Sigmoid colon (tissue), 4 donors: ENCODE data around the gene GSX1.

Experiments
- EP300 ChIP-seq, 4 donors: sonication (generic); formaldehyde crosslinking; IDR thresholded peaks; one replicate each; pipeline ENCODE4 v1.6.1; 2017; ENCODE audit warnings: antibody characterized with exemption in 4 of 4
- TF ChIP-seq, protein P1 (sequence below), 4 experiments: fragments of 450-650 bp in 3 of 4; fragments of 200-600 bp in 1 of 4; IDR thresholded peaks; one replicate each; pipeline ENCODE4 v1.5.1; 2016 to 2019; ENCODE audit warnings: antibody characterized with exemption in 4 of 4, mild to moderate bottlenecking in 3 of 4, moderate library complexity in 2 of 4

DNA sequence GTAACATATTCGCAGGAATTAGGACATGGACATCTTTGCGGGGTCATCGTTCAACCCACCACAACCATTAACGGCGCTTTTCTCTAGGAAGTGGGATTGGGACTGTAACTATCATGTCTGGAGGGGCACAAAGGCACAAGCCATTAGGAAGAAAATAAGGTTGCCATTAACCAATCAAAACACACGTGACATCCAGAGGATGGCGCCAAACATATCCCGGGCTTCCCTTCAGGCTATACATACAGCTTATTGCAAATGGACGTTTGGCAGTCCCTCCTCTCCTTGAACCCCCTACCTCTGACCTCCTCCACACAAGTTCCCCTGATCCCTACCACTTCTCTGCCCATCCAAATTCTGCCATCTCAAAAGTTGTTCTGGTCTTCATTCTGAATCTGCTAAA is 26.6 kb upstream of the GSX1 start:
- TF ChIP-seq, protein P1, sequence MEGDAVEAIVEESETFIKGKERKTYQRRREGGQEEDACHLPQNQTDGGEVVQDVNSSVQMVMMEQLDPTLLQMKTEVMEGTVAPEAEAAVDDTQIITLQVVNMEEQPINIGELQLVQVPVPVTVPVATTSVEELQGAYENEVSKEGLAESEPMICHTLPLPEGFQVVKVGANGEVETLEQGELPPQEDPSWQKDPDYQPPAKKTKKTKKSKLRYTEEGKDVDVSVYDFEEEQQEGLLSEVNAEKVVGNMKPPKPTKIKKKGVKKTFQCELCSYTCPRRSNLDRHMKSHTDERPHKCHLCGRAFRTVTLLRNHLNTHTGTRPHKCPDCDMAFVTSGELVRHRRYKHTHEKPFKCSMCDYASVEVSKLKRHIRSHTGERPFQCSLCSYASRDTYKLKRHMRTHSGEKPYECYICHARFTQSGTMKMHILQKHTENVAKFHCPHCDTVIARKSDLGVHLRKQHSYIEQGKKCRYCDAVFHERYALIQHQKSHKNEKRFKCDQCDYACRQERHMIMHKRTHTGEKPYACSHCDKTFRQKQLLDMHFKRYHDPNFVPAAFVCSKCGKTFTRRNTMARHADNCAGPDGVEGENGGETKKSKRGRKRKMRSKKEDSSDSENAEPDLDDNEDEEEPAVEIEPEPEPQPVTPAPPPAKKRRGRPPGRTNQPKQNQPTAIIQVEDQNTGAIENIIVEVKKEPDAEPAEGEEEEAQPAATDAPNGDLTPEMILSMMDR (IDR thresholded peaks at IDR 0.05) = no peak
- TF ChIP-seq EP300 (IDR thresholded peaks at IDR 0.05) = no peak
